ENCODE results near the gene PDE11A. TPM values are rescaled to one million over a fixed set of nuclear protein-coding genes. Genes with fewer than 3 reads are reported as not detected.
A peak's percentile ranks its signal among the peaks of the same experiment; 100 is the strongest.

PDE11A gene
- total RNA-seq, 4 donors from 2014 or later = 1.7 TPM; not detected in 3

DNA sequence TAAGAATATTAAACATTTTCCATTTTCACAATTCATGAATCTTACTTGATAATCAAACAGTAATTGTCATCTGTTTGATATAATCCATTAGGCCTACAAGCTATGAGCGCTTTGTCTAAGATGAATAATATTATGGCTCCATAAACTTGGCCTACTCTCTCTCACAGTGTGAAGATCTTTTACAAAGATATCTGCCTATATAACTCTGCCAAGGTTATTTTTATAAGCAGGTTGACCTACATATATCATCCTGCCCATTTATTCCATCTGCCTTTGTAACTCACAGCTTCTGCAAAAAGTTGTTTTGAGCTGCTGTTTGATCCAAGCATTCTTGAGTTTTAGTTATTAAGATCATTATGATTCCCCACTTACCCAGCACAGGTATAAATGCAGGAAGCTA lies 158.3 kb downstream of the PDE11A start:
- WGBS, 2 donors = 87 to 92% methylated on average over 1 of the region's 1 CpG
- DNase-seq (ENCODE audit: low spot score in 2 of 2) = no peak
- no peak for TF ChIP-seq POLR2A (IDR thresholded peaks at IDR 0.05)
- no peak for TF ChIP-seq EP300 (IDR thresholded peaks at IDR 0.05)
- TF ChIP-seq CTCF (IDR thresholded peaks at IDR 0.05) = no peak
- no peak overlapping the region for H3K27ac ChIP-seq
- no peaks in the 10 kb centered on the region for H3K27me3 ChIP-seq
- no peaks in the 10 kb centered on the region for H3K9me3 ChIP-seq
- H3K36me3 ChIP-seq = no peaks in the 10 kb centered on the region
- H3K4me3 ChIP-seq = no peak overlapping the region
- H3K4me1 ChIP-seq = no peaks in the 10 kb centered on the region

- TF ChIP-seq CTCF (IDR thresholded peaks at IDR 0.05) = no peak
- WGBS, 2 donors = 57 to 61% methylated on average over 2 of the region's 2 CpGs
Measured at GRCh38 chr2:177909962-177910361, 162.6 kb downstream of the PDE11A start.

DNA sequence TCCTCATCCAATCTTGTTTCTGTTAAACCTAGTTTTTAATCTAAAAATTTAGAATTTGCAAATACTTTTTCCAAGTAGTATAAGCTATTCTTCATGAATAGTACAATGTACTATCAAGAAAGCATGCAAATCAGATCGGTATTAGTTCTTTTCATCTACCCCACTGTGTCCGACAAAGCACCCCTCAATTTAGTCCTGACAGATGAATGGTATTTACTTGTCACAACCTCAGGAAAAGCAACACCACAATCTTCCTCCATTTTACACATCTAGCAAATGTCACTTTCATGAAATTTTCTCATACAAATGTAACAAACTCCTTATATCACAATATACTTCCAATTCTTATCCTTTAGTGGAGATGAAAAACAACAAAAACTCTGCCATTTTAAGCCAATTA lies 163.8 kb downstream of the PDE11A start:
- H3K4me3 ChIP-seq = no peak overlapping the region
- no peaks in the 10 kb centered on the region for H3K9me3 ChIP-seq
- 91% methylated on average over 2 of the region's 2 CpGs for WGBS, 2 donors
- no peaks in the 10 kb centered on the region for H3K36me3 ChIP-seq
- H3K4me1 ChIP-seq = no peaks in the 10 kb centered on the region
- no peak for DNase-seq (ENCODE audit: low spot score in 2 of 2)
- no peak for TF ChIP-seq EP300 (IDR thresholded peaks at IDR 0.05)
- TF ChIP-seq POLR2A (IDR thresholded peaks at IDR 0.05) = no peak
- no peak for TF ChIP-seq CTCF (IDR thresholded peaks at IDR 0.05)
- H3K27ac ChIP-seq = no peak overlapping the region
- H3K27me3 ChIP-seq = no peaks in the 10 kb centered on the region

More at GRCh38 chr2:177909962-177910361, 162.6 kb downstream of the PDE11A start:
- Histone ChIP-seq H3K27ac (no peak overlapping the region), H3K27me3 (no peaks in the 10 kb centered on the region), H3K36me3 (no peaks in the 10 kb centered on the region), H3K9me3 (no peaks in the 10 kb centered on the region), H3K4me1 (no peaks in the 10 kb centered on the region), H3K4me3 (no peak overlapping the region)
- DNase-seq (ENCODE audit: low spot score in 2 of 2) = no peak

- no peaks in the 10 kb centered on the region for H3K9me3 ChIP-seq
- no peaks in the 10 kb centered on the region for H3K4me1 ChIP-seq
- H3K36me3 ChIP-seq = no peaks in the 10 kb centered on the region
- H3K4me3 ChIP-seq = no peak overlapping the region
- no peak for DNase-seq (ENCODE audit: low spot score in 2 of 2)
- TF ChIP-seq EP300 (IDR thresholded peaks at IDR 0.05) (no peak), CTCF (IDR thresholded peaks at IDR 0.05) (no peak), POLR2A (IDR thresholded peaks at IDR 0.05) (no peak)
- H3K27ac ChIP-seq = no peak overlapping the region
- no peaks in the 10 kb centered on the region for H3K27me3 ChIP-seq
- 64 to 67% methylated on average over 2 of the region's 2 CpGs for WGBS, 2 donors
Measured at GRCh38 chr2:177908182-177908581, 164.4 kb downstream of the PDE11A start.

DNA sequence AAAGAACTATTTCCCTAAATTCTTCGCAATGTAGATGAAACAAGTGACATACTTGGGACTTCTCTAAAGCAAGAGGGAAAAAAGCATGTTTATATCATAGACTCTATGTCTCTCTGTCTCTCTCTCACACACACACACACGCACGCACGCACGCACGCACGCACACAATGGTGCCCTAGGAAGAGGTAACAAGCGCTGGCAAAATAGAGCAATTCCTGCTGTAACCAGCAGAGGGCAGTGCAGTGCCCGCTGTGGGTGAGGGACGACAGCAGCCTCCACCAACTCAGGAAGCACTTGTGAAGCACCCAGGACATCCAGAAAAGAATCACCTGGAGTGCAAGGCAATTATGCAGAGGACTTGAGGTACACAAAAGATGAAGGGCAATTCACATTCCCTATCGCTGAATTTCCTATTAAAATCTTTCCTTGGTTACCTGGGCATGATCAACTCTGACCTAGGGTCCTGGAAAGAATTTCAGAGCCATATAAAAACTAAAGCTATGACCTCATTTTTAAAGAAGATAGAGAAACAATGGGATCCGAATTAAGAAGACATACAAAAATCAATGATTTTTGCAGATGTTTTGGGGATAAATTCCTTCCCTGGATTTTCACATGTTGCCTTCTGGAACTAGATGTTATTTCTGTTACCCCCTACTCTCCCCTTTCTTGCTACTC lies 166.4 kb downstream of the PDE11A start:
- no peaks in the 10 kb centered on the region for H3K4me1 ChIP-seq
- 26 to 27% methylated on average over 12 of the region's 12 CpGs for WGBS, 2 donors
- no peaks in the 10 kb centered on the region for H3K9me3 ChIP-seq
- DNase-seq (ENCODE audit: low spot score in 2 of 2) = peak; percentile 28 to 41
- H3K27me3 ChIP-seq = no peaks in the 10 kb centered on the region
- peak; percentile 50 to 73 (median 60) for TF ChIP-seq CTCF (IDR thresholded peaks at IDR 0.05)
- TF ChIP-seq EP300 (IDR thresholded peaks at IDR 0.05) = no peak
- H3K4me3 ChIP-seq = no peak overlapping the region
- no peaks in the 10 kb centered on the region for H3K36me3 ChIP-seq
- H3K27ac ChIP-seq = no peak overlapping the region

Data from tibial nerve (tissue), 4 donors.